HEK293 (cell line): Measurements from ENCODE around the gene KBTBD4.
A peak's percentile ranks its signal among the peaks of the same experiment; 100 is the strongest.

Experiments used
- CTCF ChIA-PET: fragments of 350-600 bp; formaldehyde crosslinking; extraction: SDS; loops from one replicate; lab custom pipeline; 2021; ENCODE audit warnings: antibody characterized with exemption; lab: Yijun Ruan, JAX
- POLR2A ChIA-PET: fragments of 300-600 bp; formaldehyde crosslinking; extraction: SDS; loops from one replicate; lab custom pipeline; 2020; ENCODE audit warnings: antibody characterized with exemption, inconsistent platforms; lab: Yijun Ruan, JAX
- H3K27ac ChIP-seq: fragments of 200-500 bp; sonication (Bioruptor generic); 2 replicates; pipeline ENCODE4 v1.5.1; 2014; ENCODE audit warnings: low read depth, low read length, control low read depth, inconsistent platforms; ENCODE audit errors: extremely low read depth
- H3K36me3 ChIP-seq, 2 experiments: fragments of 200-500 bp in 1 of 2; sonication (Bioruptor generic) in 1 of 2; 1 replicate in 1 of 2; 2 replicates in 1 of 2; pipeline ENCODE4 v1.5.1; 2014 to 2017; ENCODE audit warnings: inconsistent platforms in 2 of 2, low read length in 2 of 2; ENCODE audit not compliant: control insufficient read depth in 2 of 2, insufficient read depth in 1 of 2
- H3K4me1 ChIP-seq: fragments of 200-500 bp; sonication (Bioruptor generic); 2 replicates; pipeline ENCODE4 v1.5.1; 2014; ENCODE audit warnings: mild to moderate bottlenecking, low read length, inconsistent platforms; ENCODE audit not compliant: control insufficient read depth, insufficient read depth
- H3K4me3 ChIP-seq: 2 replicates; pipeline ENCODE4 v1.5.1; 2011; ENCODE audit warnings: low read depth, mild to moderate bottlenecking, control low read depth, low read length, moderate library complexity
- H3K9me3 ChIP-seq: fragments of 200-500 bp; sonication (Bioruptor generic); 2 replicates; pipeline ENCODE4 v1.5.1; 2014; ENCODE audit warnings: low read depth, low read length, inconsistent platforms; ENCODE audit not compliant: control insufficient read depth, insufficient read depth
- IKZF3 ChIP-seq: fragments of 450-650 bp; IDR thresholded peaks from 2 replicates; pipeline ENCODE4 v1.5.0; 2018; ENCODE audit warnings: missing biosample characterization, mild to moderate bottlenecking, missing genetic modification characterization, moderate library complexity
- KLF10 ChIP-seq: fragments of 450-650 bp; IDR thresholded peaks from 2 replicates; pipeline ENCODE4 v1.5.1; 2018; ENCODE audit warnings: missing biosample characterization, mild to moderate bottlenecking, missing genetic modification characterization
- KLF7 ChIP-seq: fragments of 450-650 bp; formaldehyde crosslinking; IDR thresholded peaks from 2 replicates; pipeline ENCODE4 v1.5.1; 2016; ENCODE audit warnings: missing biosample characterization, missing genetic modification characterization, borderline replicate concordance
- KLF8 ChIP-seq: fragments of 450-650 bp; formaldehyde crosslinking; IDR thresholded peaks from 2 replicates; pipeline ENCODE4 v1.5.1; 2016; ENCODE audit warnings: missing biosample characterization, missing genetic modification characterization
- MZF1 ChIP-seq: fragments of 450-650 bp; formaldehyde crosslinking; IDR thresholded peaks from 2 replicates; pipeline ENCODE4 v1.5.1; 2017; ENCODE audit warnings: missing biosample characterization, missing genetic modification characterization, borderline replicate concordance
- SETDB1 ChIP-seq: IDR thresholded peaks from one replicate; pipeline ENCODE4 v1.6.1; 2017; ENCODE audit warnings: mild to moderate bottlenecking, low read length, moderate library complexity, mixed read lengths; ENCODE audit not compliant: insufficient read length
- WT1 ChIP-seq: fragments of 450-650 bp; formaldehyde crosslinking; IDR thresholded peaks from 2 replicates; pipeline ENCODE4 v1.5.1; 2016; ENCODE audit warnings: missing biosample characterization, missing genetic modification characterization
- ZEB2 ChIP-seq: fragments of 450-650 bp; formaldehyde crosslinking; IDR thresholded peaks from 2 replicates; pipeline ENCODE4 v1.5.1; 2016; ENCODE audit warnings: missing biosample characterization, missing genetic modification characterization
- ZFP37 ChIP-seq: fragments of 450-650 bp; formaldehyde crosslinking; IDR thresholded peaks from 2 replicates; pipeline ENCODE4 v1.5.1; 2016; ENCODE audit warnings: missing biosample characterization, missing genetic modification characterization
- ZNF121 ChIP-seq: fragments of 450-650 bp; formaldehyde crosslinking; IDR thresholded peaks from 2 replicates; pipeline ENCODE4 v1.5.1; 2016; ENCODE audit warnings: missing biosample characterization, missing genetic modification characterization
- ZNF138 ChIP-seq: fragments of 450-650 bp; formaldehyde crosslinking; IDR thresholded peaks from 2 replicates; pipeline ENCODE4 v1.5.1; 2016; ENCODE audit warnings: missing biosample characterization, missing genetic modification characterization, borderline replicate concordance
- ZNF157 ChIP-seq: fragments of 450-650 bp; formaldehyde crosslinking; IDR thresholded peaks from 2 replicates; pipeline ENCODE4 v1.5.1; 2016; ENCODE audit warnings: missing biosample characterization, missing genetic modification characterization
- ZNF174 ChIP-seq: fragments of 450-650 bp; formaldehyde crosslinking; IDR thresholded peaks from 2 replicates; pipeline ENCODE4 v1.5.0; 2017; ENCODE audit warnings: missing biosample characterization, mild to moderate bottlenecking, missing genetic modification characterization
- ZNF214 ChIP-seq: fragments of 450-650 bp; formaldehyde crosslinking; IDR thresholded peaks from 2 replicates; pipeline ENCODE4 v1.5.1; 2017; ENCODE audit warnings: missing biosample characterization, mild to moderate bottlenecking, missing genetic modification characterization, borderline replicate concordance
- ZNF223 ChIP-seq: fragments of 450-650 bp; formaldehyde crosslinking; IDR thresholded peaks from 2 replicates; pipeline ENCODE4 v1.5.1; 2016; ENCODE audit warnings: missing biosample characterization, missing genetic modification characterization
- ZNF248 ChIP-seq: fragments of 450-650 bp; formaldehyde crosslinking; IDR thresholded peaks from 2 replicates; pipeline ENCODE4 v1.5.1; 2017; ENCODE audit warnings: missing biosample characterization, missing genetic modification characterization
- ZNF341 ChIP-seq: fragments of 450-650 bp; formaldehyde crosslinking; IDR thresholded peaks from 2 replicates; pipeline ENCODE4; 2016; ENCODE audit warnings: low read depth, missing biosample characterization, missing genetic modification characterization
- ZNF350 ChIP-seq: fragments of 450-650 bp; formaldehyde crosslinking; IDR thresholded peaks from 2 replicates; pipeline ENCODE4 v1.5.0; 2017; ENCODE audit warnings: missing biosample characterization, mild to moderate bottlenecking, missing genetic modification characterization
- ZNF391 ChIP-seq: fragments of 450-650 bp; formaldehyde crosslinking; IDR thresholded peaks from 2 replicates; pipeline ENCODE4 v1.5.1; 2016; ENCODE audit warnings: low read depth, missing biosample characterization, missing genetic modification characterization, borderline replicate concordance
- ZNF404 ChIP-seq: fragments of 450-650 bp; formaldehyde crosslinking; IDR thresholded peaks from 2 replicates; pipeline ENCODE4 v1.5.1; 2017; ENCODE audit warnings: missing biosample characterization, missing genetic modification characterization
- ZNF423 ChIP-seq: fragments of 450-650 bp; formaldehyde crosslinking; IDR thresholded peaks from 2 replicates; pipeline ENCODE4 v1.5.1; 2016; ENCODE audit warnings: missing biosample characterization, missing genetic modification characterization
- ZNF433 ChIP-seq: fragments of 450-650 bp; formaldehyde crosslinking; IDR thresholded peaks from 2 replicates; pipeline ENCODE4 v1.5.1; 2016; ENCODE audit warnings: missing biosample characterization, missing genetic modification characterization, low read depth
- ZNF677 ChIP-seq: fragments of 450-650 bp; IDR thresholded peaks from 2 replicates; pipeline ENCODE4 v1.5.0; 2018; ENCODE audit warnings: missing biosample characterization, mild to moderate bottlenecking, missing genetic modification characterization, moderate library complexity
- ZNF747 ChIP-seq: fragments of 450-650 bp; formaldehyde crosslinking; IDR thresholded peaks from 2 replicates; pipeline ENCODE4 v1.5.1; 2016; ENCODE audit warnings: missing biosample characterization, missing genetic modification characterization
- ZNF830 ChIP-seq: fragments of 450-650 bp; IDR thresholded peaks from 2 replicates; pipeline ENCODE4 v1.5.0; 2018; ENCODE audit warnings: missing biosample characterization, missing genetic modification characterization, low read depth, mild to moderate bottlenecking, moderate library complexity
- TF ChIP-seq, protein P1 (sequence below): fragments of 450-650 bp; formaldehyde crosslinking; IDR thresholded peaks from 2 replicates; pipeline ENCODE4 v1.5.1; 2016; ENCODE audit warnings: missing biosample characterization, missing genetic modification characterization
- TF ChIP-seq, protein P2 (sequence below): fragments of 450-650 bp; formaldehyde crosslinking; conservative IDR thresholded peaks from 2 replicates; pipeline ENCODE4 v1.5.1; 2016; ENCODE audit warnings: low read depth, missing biosample characterization, missing genetic modification characterization
- TF ChIP-seq, protein P3 (sequence below): fragments of 450-650 bp; formaldehyde crosslinking; IDR thresholded peaks from 2 replicates; pipeline ENCODE4 v1.5.1; 2017; ENCODE audit warnings: missing biosample characterization, missing genetic modification characterization
- TF ChIP-seq, protein P4 (sequence below): fragments of 450-650 bp; formaldehyde crosslinking; IDR thresholded peaks from 2 replicates; pipeline ENCODE4 v1.5.1; 2016; ENCODE audit warnings: missing biosample characterization, missing genetic modification characterization
- TF ChIP-seq, protein P5 (sequence below): fragments of 450-650 bp; formaldehyde crosslinking; IDR thresholded peaks from 2 replicates; pipeline ENCODE4 v1.5.1; 2017; ENCODE audit warnings: missing biosample characterization, missing genetic modification characterization

Gene KBTBD4

DNA sequence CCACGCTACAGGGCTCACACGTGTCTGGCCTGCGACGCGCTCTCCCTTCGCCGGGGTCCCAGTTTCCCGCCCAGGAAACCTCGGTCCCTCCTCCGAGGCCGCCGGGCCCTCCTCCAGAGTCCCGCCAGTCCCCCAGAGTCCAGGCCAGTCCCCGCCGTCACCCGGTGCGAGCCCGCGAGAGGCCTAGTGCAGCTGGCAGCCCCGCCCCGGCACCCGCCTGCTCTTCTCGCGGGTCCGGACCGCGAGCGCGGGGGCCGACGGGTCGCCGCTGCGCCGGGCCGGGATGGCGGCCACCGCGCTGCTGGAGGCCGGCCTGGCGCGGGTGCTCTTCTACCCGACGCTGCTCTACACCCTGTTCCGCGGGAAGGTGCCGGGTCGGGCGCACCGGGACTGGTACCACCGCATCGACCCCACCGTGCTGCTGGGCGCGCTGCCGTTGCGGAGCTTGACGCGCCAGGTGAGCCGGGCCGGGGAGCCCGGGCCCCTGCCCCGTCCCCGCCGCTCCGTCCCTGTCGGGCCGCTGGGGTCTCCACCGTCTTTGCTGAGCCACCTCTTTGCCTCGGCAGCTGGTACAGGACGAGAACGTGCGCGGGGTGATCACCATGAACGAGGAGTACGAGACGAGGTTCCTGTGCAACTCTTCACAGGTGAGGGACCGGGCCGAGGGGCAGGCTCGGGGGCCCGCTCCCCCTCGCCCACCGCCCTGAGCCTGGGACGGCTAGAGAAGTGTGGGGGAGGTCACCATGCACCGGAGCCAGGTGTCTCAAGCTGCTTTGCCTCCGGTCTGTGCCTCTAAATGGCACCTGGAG lies 13.2 kb downstream of the KBTBD4 start, which contains the start of gene PTPMT1:
Gene PTPMT1, plus strand, starts transcription at position 260 of the 809 bp plus-strand sequence. Its CDS starts 24 bp downstream, at position 284.
- peaks cover 10 to 23% of the 10 kb centered on the region in 2 experiments; a peak in 2 of 3 replicates for H3K36me3 ChIP-seq
- peak within 1 kb of the TSS; percentile 80 for H3K4me3 ChIP-seq
- no peaks in the 10 kb centered on the region for H3K9me3 ChIP-seq
- no peaks in the 10 kb centered on the region for H3K4me1 ChIP-seq
- ChIA-PET CTCF (interaction anchor here (0.6 to 4.1 kb wide), 4 partner anchors 9 to 96 kb away, joined by 3 to 16 read pairs (median 7); partner anchors contain the start of gene CELF1), POLR2A (interaction anchor here (0.5 to 5.0 kb wide), 5 partner anchors 13 to 153 kb away, joined by 3 to 31 read pairs (median 4); partner anchors contain the start of genes CELF1, KBTBD4 and NDUFS3)
- peak within 1 kb of the TSS; percentile 93 for H3K27ac ChIP-seq
- no peak for TF ChIP-seq ZNF350 (tag by site-specific recombination)
- no peak for TF ChIP-seq ZNF223 (tag by site-specific recombination)
- no peak for TF ChIP-seq ZFP37 (tag by site-specific recombination)
- TF ChIP-seq ZNF157 (tag by site-specific recombination), result no peak
- no peak for TF ChIP-seq ZNF391 (tag by site-specific recombination)
- no peak for TF ChIP-seq ZNF248 (tag by site-specific recombination)
- no peak for TF ChIP-seq SETDB1
- no peak for TF ChIP-seq ZNF121 (tag by site-specific recombination)
- no peak for TF ChIP-seq MZF1 (tag by site-specific recombination)
- TF ChIP-seq ZNF830 (tag by site-specific recombination), result no peak
- TF ChIP-seq, protein P1, sequence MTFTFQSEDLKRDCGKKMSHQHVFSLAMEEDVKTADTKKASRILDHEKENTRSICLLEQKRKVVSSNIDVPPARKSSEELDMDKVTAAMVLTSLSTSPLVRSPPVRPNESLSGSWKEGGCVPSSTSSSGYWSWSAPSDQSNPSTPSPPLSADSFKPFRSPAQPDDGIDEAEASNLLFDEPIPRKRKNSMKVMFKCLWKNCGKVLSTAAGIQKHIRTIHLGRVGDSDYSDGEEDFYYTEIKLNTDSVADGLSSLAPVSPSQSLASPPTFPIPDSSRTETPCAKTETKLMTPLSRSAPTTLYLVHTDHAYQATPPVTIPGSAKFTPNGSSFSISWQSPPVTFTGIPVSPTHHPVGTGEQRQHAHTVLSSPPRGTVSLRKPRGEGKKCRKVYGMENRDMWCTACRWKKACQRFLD (tag by site-specific recombination), result no peak
- no peak for TF ChIP-seq ZNF214 (tag by site-specific recombination)
- TF ChIP-seq ZNF174 (tag by site-specific recombination), result no peak
- TF ChIP-seq, protein P2, sequence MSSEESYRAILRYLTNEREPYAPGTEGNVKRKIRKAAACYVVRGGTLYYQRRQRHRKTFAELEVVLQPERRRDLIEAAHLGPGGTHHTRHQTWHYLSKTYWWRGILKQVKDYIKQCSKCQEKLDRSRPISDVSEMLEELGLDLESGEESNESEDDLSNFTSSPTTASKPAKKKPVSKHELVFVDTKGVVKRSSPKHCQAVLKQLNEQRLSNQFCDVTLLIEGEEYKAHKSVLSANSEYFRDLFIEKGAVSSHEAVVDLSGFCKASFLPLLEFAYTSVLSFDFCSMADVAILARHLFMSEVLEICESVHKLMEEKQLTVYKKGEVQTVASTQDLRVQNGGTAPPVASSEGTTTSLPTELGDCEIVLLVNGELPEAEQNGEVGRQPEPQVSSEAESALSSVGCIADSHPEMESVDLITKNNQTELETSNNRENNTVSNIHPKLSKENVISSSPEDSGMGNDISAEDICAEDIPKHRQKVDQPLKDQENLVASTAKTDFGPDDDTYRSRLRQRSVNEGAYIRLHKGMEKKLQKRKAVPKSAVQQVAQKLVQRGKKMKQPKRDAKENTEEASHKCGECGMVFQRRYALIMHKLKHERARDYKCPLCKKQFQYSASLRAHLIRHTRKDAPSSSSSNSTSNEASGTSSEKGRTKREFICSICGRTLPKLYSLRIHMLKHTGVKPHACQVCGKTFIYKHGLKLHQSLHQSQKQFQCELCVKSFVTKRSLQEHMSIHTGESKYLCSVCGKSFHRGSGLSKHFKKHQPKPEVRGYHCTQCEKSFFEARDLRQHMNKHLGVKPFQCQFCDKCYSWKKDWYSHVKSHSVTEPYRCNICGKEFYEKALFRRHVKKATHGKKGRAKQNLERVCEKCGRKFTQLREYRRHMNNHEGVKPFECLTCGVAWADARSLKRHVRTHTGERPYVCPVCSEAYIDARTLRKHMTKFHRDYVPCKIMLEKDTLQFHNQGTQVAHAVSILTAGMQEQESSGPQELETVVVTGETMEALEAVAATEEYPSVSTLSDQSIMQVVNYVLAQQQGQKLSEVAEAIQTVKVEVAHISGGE, result 0 out of 2 replicates have a peak, but pooled peaks have one; percentile 16
- TF ChIP-seq WT1, result no peak
- TF ChIP-seq ZEB2 (tag by site-specific recombination), result 0 out of 2 replicates have a peak, but pooled peaks have one; percentile 44
- TF ChIP-seq ZNF433 (tag by site-specific recombination), result no peak
- TF ChIP-seq, protein P3, sequence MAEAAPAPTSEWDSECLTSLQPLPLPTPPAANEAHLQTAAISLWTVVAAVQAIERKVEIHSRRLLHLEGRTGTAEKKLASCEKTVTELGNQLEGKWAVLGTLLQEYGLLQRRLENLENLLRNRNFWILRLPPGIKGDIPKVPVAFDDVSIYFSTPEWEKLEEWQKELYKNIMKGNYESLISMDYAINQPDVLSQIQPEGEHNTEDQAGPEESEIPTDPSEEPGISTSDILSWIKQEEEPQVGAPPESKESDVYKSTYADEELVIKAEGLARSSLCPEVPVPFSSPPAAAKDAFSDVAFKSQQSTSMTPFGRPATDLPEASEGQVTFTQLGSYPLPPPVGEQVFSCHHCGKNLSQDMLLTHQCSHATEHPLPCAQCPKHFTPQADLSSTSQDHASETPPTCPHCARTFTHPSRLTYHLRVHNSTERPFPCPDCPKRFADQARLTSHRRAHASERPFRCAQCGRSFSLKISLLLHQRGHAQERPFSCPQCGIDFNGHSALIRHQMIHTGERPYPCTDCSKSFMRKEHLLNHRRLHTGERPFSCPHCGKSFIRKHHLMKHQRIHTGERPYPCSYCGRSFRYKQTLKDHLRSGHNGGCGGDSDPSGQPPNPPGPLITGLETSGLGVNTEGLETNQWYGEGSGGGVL, result no peak; the same call in 1 of the 2 replicates
- TF ChIP-seq ZNF404 (tag by site-specific recombination), result no peak
- no peak for TF ChIP-seq IKZF3 (tag by site-specific recombination)
- peak; percentile 33; the same call in 1 of the 2 replicates for TF ChIP-seq KLF10 (tag by site-specific recombination)
- TF ChIP-seq ZNF423 (tag by site-specific recombination), result no peak
- peak; percentile 46; the same call in 1 of the 2 replicates for TF ChIP-seq KLF8
- no peak for TF ChIP-seq KLF7 (tag by site-specific recombination)
- TF ChIP-seq, protein P4, sequence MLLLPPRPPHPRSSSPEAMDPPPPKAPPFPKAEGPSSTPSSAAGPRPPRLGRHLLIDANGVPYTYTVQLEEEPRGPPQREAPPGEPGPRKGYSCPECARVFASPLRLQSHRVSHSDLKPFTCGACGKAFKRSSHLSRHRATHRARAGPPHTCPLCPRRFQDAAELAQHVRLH (tag by site-specific recombination), result no peak
- TF ChIP-seq, protein P5, sequence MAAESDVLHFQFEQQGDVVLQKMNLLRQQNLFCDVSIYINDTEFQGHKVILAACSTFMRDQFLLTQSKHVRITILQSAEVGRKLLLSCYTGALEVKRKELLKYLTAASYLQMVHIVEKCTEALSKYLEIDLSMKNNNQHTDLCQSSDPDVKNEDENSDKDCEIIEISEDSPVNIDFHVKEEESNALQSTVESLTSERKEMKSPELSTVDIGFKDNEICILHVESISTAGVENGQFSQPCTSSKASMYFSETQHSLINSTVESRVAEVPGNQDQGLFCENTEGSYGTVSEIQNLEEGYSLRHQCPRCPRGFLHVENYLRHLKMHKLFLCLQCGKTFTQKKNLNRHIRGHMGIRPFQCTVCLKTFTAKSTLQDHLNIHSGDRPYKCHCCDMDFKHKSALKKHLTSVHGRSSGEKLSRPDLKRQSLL (tag by site-specific recombination), result no peak
- no peak for TF ChIP-seq ZNF138 (tag by site-specific recombination)
- 0 out of 2 replicates have a peak, but pooled peaks have one; percentile 20 for TF ChIP-seq ZNF677
- TF ChIP-seq ZNF341, result no peak
- no peak for TF ChIP-seq ZNF747
